H9 (cell line): ENCODE results near the gene CDKN2B. TPM values are rescaled to one million over a fixed set of nuclear protein-coding genes. Genes with fewer than 3 reads are reported as not detected.

Source experiments
- DNase-seq: peaks from one replicate; pipeline ENCODE4 v3.0.0-alpha.2; 2017
- H2AFZ ChIP-seq: one replicate; pipeline ENCODE4 v1.6.1; 2013; ENCODE audit warnings: mild to moderate bottlenecking, low read length, control low read depth, moderate library complexity
- H2AK5ac ChIP-seq: 2 replicates; pipeline ENCODE4 v1.6.1; 2013; ENCODE audit warnings: low read length, control low read depth, mixed read lengths; ENCODE audit not compliant: insufficient read length
- H2BK120ac ChIP-seq: one replicate; pipeline ENCODE4 v1.6.1; 2013; ENCODE audit warnings: low read depth, mild to moderate bottlenecking, low read length, control low read depth, inconsistent platforms; ENCODE audit not compliant: poor library complexity, severe bottlenecking
- H2BK12ac ChIP-seq: 2 replicates; pipeline ENCODE4 v1.6.1; 2013; ENCODE audit warnings: low read length, control low read depth, mixed read lengths, low read depth; ENCODE audit not compliant: insufficient read length
- H2BK15ac ChIP-seq: 2 replicates; pipeline ENCODE4 v1.6.1; 2013; ENCODE audit warnings: low read depth, low read length, control low read depth
- H2BK20ac ChIP-seq: one replicate; pipeline ENCODE4 v1.6.1; 2013; ENCODE audit warnings: low read depth, mild to moderate bottlenecking, low read length, control low read depth, inconsistent platforms; ENCODE audit not compliant: poor library complexity, severe bottlenecking
- H2BK5ac ChIP-seq: 2 replicates; pipeline ENCODE4 v1.6.1; 2013; ENCODE audit warnings: low read length, control low read depth, mixed read lengths; ENCODE audit not compliant: insufficient read length
- H3K14ac ChIP-seq: 2 replicates; pipeline ENCODE4 v1.6.1; 2013; ENCODE audit warnings: low read length, control low read depth; ENCODE audit not compliant: insufficient read depth
- H3K18ac ChIP-seq: 2 replicates; pipeline ENCODE4 v1.6.1; 2013; ENCODE audit warnings: low read depth, mild to moderate bottlenecking, mixed read lengths, low read length, control low read depth; ENCODE audit not compliant: insufficient read length
- H3K23ac ChIP-seq: 2 replicates; pipeline ENCODE4 v1.6.1; 2013; ENCODE audit warnings: low read length, control low read depth, mixed read lengths, low read depth; ENCODE audit not compliant: insufficient read length
- H3K23me2 ChIP-seq: 2 replicates; pipeline ENCODE4 v1.6.1; 2013; ENCODE audit warnings: low read depth, mild to moderate bottlenecking, mixed read lengths, low read length, control low read depth; ENCODE audit not compliant: insufficient read length, poor library complexity, severe bottlenecking
- H3K27ac ChIP-seq: 2 replicates; pipeline ENCODE4 v1.5.1; 2013; ENCODE audit warnings: low read length, control low read depth, mixed read lengths, low read depth; ENCODE audit not compliant: insufficient read length
- H3K27me3 ChIP-seq: 2 replicates; pipeline ENCODE4 v1.6.1; 2013; ENCODE audit warnings: low read length, control low read depth, inconsistent platforms; ENCODE audit not compliant: insufficient read depth
- H3K4ac ChIP-seq: 2 replicates; pipeline ENCODE4 v1.6.1; 2013; ENCODE audit warnings: low read depth, mild to moderate bottlenecking, control low read depth, inconsistent platforms, low read length, moderate library complexity
- H3K4me1 ChIP-seq: 2 replicates; pipeline ENCODE4 v1.6.1; 2013; ENCODE audit warnings: low read length, control low read depth, inconsistent platforms; ENCODE audit not compliant: insufficient read depth
- H3K4me2 ChIP-seq: 2 replicates; pipeline ENCODE4 v1.6.1; 2013; ENCODE audit warnings: low read length, control low read depth, mixed read lengths; ENCODE audit not compliant: insufficient read length, insufficient read depth
- H3K56ac ChIP-seq: 2 replicates; pipeline ENCODE4 v1.6.1; 2013; ENCODE audit warnings: low read depth, mild to moderate bottlenecking, mixed read lengths, low read length, control low read depth; ENCODE audit not compliant: insufficient read length
- H3K79me1 ChIP-seq: 2 replicates; pipeline ENCODE4 v1.6.1; 2013; ENCODE audit warnings: low read depth, mild to moderate bottlenecking, moderate library complexity, low read length, control low read depth, inconsistent platforms; ENCODE audit not compliant: insufficient read depth, poor library complexity, severe bottlenecking
- H3K79me2 ChIP-seq: 2 replicates; pipeline ENCODE4 v1.6.1; 2013; ENCODE audit warnings: low read length, control low read depth, inconsistent platforms; ENCODE audit not compliant: insufficient read depth
- H3K9ac ChIP-seq: 2 replicates; pipeline ENCODE4 v1.6.1; 2013; ENCODE audit warnings: low read length, control low read depth, mixed read lengths; ENCODE audit not compliant: insufficient read length; ENCODE audit errors: extremely low read depth
- H3K9me3 ChIP-seq: one replicate; pipeline ENCODE4 v1.6.1; 2013; ENCODE audit warnings: low read depth, low read length, inconsistent platforms; ENCODE audit not compliant: control insufficient read depth
- H3T11ph ChIP-seq: one replicate; pipeline ENCODE4 v1.6.1; 2013; ENCODE audit warnings: mild to moderate bottlenecking, low read length, control low read depth, inconsistent platforms
- H4K20me1 ChIP-seq: one replicate; pipeline ENCODE4 v1.6.1; 2013; ENCODE audit not compliant: control insufficient read depth, insufficient read length, insufficient read depth
- H4K5ac ChIP-seq: 2 replicates; pipeline ENCODE4 v1.6.1; 2013; ENCODE audit warnings: low read depth, mild to moderate bottlenecking, mixed read lengths, low read length, control low read depth; ENCODE audit not compliant: insufficient read length
- H4K8ac ChIP-seq: replicated peaks from 2 replicates; pipeline ENCODE4 v1.6.1; 2013; ENCODE audit warnings: low read length, control low read depth, mixed read lengths, low read depth; ENCODE audit not compliant: insufficient read length
- H4K91ac ChIP-seq: 2 replicates; pipeline ENCODE4 v1.6.1; 2013; ENCODE audit warnings: low read depth, mild to moderate bottlenecking, moderate library complexity, mixed read lengths, low read length, control low read depth; ENCODE audit not compliant: insufficient read length
- H3K27ac Mint-ChIP-seq, 3 experiments: 2 replicates in 2 of 3; 3 replicates in 1 of 3; pipeline ENCODE4 v1.8.0; 2020 to 2021; ENCODE audit warnings: mixed read lengths in 3 of 3, mild to moderate bottlenecking in 1 of 3, moderate library complexity in 1 of 3
- H3K27me3 Mint-ChIP-seq: 2 replicates; pipeline ENCODE4 v1.8.0; 2021; ENCODE audit warnings: low read depth, mild to moderate bottlenecking, moderate library complexity, mixed read lengths
- H3K36me3 Mint-ChIP-seq, 3 experiments: 2 replicates in 2 of 3; 3 replicates in 1 of 3; pipeline ENCODE4 v1.8.0; 2020 to 2021; ENCODE audit warnings: low read depth in 3 of 3, mixed read lengths in 3 of 3; ENCODE audit not compliant: insufficient read depth in 1 of 3
- H3K4me1 Mint-ChIP-seq, 2 experiments: 2 replicates each; pipeline ENCODE4 v1.8.0; 2020; ENCODE audit warnings: mixed read lengths in 2 of 2
- H3K4me3 Mint-ChIP-seq, 2 experiments: 2 replicates in 1 of 2; 3 replicates in 1 of 2; pipeline ENCODE4 v1.8.0; 2020 to 2021; ENCODE audit warnings: mild to moderate bottlenecking in 2 of 2, mixed read lengths in 2 of 2, moderate library complexity in 1 of 2
- H3K9me3 Mint-ChIP-seq, 2 experiments: 2 replicates in 1 of 2; 3 replicates in 1 of 2; pipeline ENCODE4 v1.8.0; 2020; ENCODE audit warnings: mild to moderate bottlenecking in 2 of 2, mixed read lengths in 2 of 2, moderate library complexity in 1 of 2
- WGBS: extraction: QIAGEN DNeasy Blood & Tissue Kit; methylation state at CpG from one replicate; pipeline ENCODE4 v1.1.7; 2013; ENCODE audit warnings: missing lambda C conversion rate, low lambda C conversion rate, mixed read lengths; ENCODE audit not compliant: insufficient read length; ENCODE audit errors: extremely low coverage; 5-methylcytosine and 5-hydroxymethylcytosine counted together
- total RNA-seq: library from RNA; stranded (reverse); gene quantifications from 2 replicates; pipeline ENCODE4 v1.2.1, GENCODE V29; 2021
- TF ChIP-seq, protein P1 (sequence below): fragments of 200-600 bp; sonication (generic); conservative IDR thresholded peaks from 3 replicates; pipeline ENCODE4 v1.8.0; 2021; ENCODE audit warnings: antibody characterized with exemption, mild to moderate bottlenecking

CDKN2B gene
- total RNA-seq, 1 experiment from 2014 or later: 0.13 TPM

DNA sequence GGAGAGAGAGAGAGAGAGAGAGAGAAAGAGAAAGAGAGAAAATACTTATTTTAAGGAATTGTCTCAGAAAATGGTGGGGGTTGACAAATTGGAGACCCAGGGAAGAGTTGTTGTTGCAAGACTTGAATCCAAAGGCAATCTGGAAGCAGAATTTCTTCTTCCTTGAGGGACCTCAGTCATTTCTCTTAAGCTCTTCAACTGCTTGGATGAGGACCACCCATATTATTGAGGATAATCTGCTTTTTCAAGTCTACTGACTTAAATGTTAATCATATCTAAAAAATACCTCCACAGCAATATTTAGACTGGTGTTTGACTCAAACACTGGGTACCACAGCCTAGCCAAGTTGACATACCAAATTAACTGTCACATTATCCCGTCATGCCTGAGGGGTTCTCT, 11.6 kb downstream of the CDKN2B start:
- no peaks in the 10 kb centered on the region for H3K9me3 Mint-ChIP-seq
- Histone ChIP-seq H2BK12ac (no peak overlapping the region), H2AK5ac (no peak overlapping the region), H3K4me1 (peaks cover 3% of the 10 kb centered on the region; the same call in 1 of the 2 replicates), H3K56ac (no peak overlapping the region), H3K14ac (no peak overlapping the region), H2AFZ (no peak overlapping the region), H3K9me3 (no peaks in the 10 kb centered on the region), H3K18ac (no peak overlapping the region), H2BK20ac (no peak overlapping the region), H4K91ac (no peak overlapping the region), H3K4me2 (no peak overlapping the region), H3T11ph (no peak overlapping the region), H3K9ac (no peak overlapping the region), H4K20me1 (peaks cover 4% of the 10 kb centered on the region), H3K23me2 (peaks cover 17% of the 10 kb centered on the region), H4K5ac (no peak overlapping the region), H3K27ac (no peak overlapping the region), H2BK5ac (no peak overlapping the region), H3K79me1 (no peaks in the 10 kb centered on the region), H3K4ac (no peak overlapping the region), H3K23ac (no peak overlapping the region), H2BK15ac (no peak overlapping the region), H3K79me2 (no peaks in the 10 kb centered on the region), H4K8ac (no peak overlapping the region), H3K27me3 (peaks cover 24% of the 10 kb centered on the region; the same call in 1 of the 2 replicates), H2BK120ac (no peak overlapping the region)
- no peaks in the 10 kb centered on the region for H3K36me3 Mint-ChIP-seq
- H3K4me3 Mint-ChIP-seq: no peak overlapping the region
- no peak overlapping the region for H3K27ac Mint-ChIP-seq
- peaks cover 90% of the 10 kb centered on the region for H3K27me3 Mint-ChIP-seq
- peaks cover 28 to 41% of the 10 kb centered on the region in 2 experiments for H3K4me1 Mint-ChIP-seq
- DNase-seq: no peak
- WGBS: no CpG with 5 or more reads among the region's 1 CpG
- TF ChIP-seq, protein P1, sequence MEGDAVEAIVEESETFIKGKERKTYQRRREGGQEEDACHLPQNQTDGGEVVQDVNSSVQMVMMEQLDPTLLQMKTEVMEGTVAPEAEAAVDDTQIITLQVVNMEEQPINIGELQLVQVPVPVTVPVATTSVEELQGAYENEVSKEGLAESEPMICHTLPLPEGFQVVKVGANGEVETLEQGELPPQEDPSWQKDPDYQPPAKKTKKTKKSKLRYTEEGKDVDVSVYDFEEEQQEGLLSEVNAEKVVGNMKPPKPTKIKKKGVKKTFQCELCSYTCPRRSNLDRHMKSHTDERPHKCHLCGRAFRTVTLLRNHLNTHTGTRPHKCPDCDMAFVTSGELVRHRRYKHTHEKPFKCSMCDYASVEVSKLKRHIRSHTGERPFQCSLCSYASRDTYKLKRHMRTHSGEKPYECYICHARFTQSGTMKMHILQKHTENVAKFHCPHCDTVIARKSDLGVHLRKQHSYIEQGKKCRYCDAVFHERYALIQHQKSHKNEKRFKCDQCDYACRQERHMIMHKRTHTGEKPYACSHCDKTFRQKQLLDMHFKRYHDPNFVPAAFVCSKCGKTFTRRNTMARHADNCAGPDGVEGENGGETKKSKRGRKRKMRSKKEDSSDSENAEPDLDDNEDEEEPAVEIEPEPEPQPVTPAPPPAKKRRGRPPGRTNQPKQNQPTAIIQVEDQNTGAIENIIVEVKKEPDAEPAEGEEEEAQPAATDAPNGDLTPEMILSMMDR: no peak
